ENCODE measurements around the gene CENPF.

Gene CENPF

GRCh38 chr1:214621236-214621635, 18.2 kb downstream of the CENPF start:
- Histone ChIP-seq H3K27ac (ENCODE audit: low read length) (no peak overlapping the region), H3K4me3 (ENCODE audit: low read length) (no peak overlapping the region), H3K9me3 (ENCODE audit: control insufficient read depth, insufficient read depth, low read length) (no peaks in the 10 kb centered on the region), H3K27me3 (ENCODE audit: control insufficient read depth, insufficient read depth, low read length) (no peaks in the 10 kb centered on the region), H3K36me3 (ENCODE audit: control insufficient read depth, insufficient read depth, low read length) (peaks cover 8% of the 10 kb centered on the region), H3K4me1 (ENCODE audit: control insufficient read depth, insufficient read depth, low read length) (no peaks in the 10 kb centered on the region)
- no CpG with 5 or more reads among the region's 2 CpGs for WGBS (ENCODE audit: insufficient coverage, insufficient read length)
- DNase-seq (ENCODE audit: low read depth, low spot score) = no peak

DNA sequence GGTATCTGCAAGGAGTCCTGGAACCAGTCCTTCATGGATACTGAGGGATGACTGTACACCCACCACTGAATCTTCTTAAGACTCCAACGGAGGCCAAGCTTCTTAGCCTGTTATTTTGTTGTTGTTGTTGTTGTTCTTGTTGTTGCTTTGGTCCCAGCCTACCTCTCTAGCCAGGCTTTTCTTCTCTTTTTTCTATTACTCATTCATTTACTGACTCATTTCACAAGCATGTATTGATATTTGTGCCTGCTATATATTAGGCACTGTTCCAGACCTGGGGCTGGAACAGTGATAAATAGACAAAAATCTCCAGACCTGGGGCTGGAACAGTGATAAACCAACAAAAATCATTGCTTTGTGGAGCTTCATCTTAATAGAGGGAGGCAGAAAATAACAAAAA, 20.4 kb downstream of the CENPF start:
- Histone ChIP-seq H3K9me3 (ENCODE audit: control insufficient read depth, insufficient read depth, low read length) (no peaks in the 10 kb centered on the region), H3K4me1 (ENCODE audit: control insufficient read depth, insufficient read depth, low read length) (no peaks in the 10 kb centered on the region), H3K27ac (ENCODE audit: low read length) (no peak overlapping the region), H3K36me3 (ENCODE audit: control insufficient read depth, insufficient read depth, low read length) (peaks cover 8% of the 10 kb centered on the region), H3K27me3 (ENCODE audit: control insufficient read depth, insufficient read depth, low read length) (no peaks in the 10 kb centered on the region), H3K4me3 (ENCODE audit: low read length) (no peak overlapping the region)
- DNase-seq (ENCODE audit: low read depth, low spot score) = no peak
- no CpG with 5 or more reads among the region's 1 CpG for WGBS (ENCODE audit: insufficient coverage, insufficient read length)

DNA sequence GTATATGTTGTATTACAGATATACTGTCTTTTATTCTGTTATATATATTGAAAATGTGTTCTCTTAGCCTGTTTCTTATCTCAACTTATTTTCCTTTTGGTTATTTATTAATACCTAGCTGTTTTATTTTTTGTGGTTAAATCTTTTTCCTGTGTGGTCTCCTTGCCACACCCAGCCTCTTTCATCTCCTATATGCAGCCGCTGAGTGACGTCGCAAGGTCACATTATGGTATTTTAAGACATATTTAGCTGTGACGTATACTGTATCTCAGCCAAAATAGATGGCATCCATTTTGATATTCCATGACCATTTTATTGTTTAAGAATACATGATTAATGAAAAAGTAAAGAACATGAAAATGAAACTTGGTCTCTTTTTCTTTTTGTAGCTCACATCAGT, 29.1 kb downstream of the CENPF start:
- Histone ChIP-seq H3K9me3 (ENCODE audit: control insufficient read depth, insufficient read depth, low read length) (no peaks in the 10 kb centered on the region), H3K4me3 (ENCODE audit: low read length) (no peak overlapping the region), H3K27me3 (ENCODE audit: control insufficient read depth, insufficient read depth, low read length) (no peaks in the 10 kb centered on the region), H3K36me3 (ENCODE audit: control insufficient read depth, insufficient read depth, low read length) (peaks cover 21% of the 10 kb centered on the region; the same call in 1 of the 2 replicates), H3K27ac (ENCODE audit: low read length) (no peak overlapping the region), H3K4me1 (ENCODE audit: control insufficient read depth, insufficient read depth, low read length) (no peaks in the 10 kb centered on the region)
- no CpG with 5 or more reads among the region's 4 CpGs for WGBS (ENCODE audit: insufficient coverage, insufficient read length)
- DNase-seq (ENCODE audit: low read depth, low spot score) = no peak

DNA sequence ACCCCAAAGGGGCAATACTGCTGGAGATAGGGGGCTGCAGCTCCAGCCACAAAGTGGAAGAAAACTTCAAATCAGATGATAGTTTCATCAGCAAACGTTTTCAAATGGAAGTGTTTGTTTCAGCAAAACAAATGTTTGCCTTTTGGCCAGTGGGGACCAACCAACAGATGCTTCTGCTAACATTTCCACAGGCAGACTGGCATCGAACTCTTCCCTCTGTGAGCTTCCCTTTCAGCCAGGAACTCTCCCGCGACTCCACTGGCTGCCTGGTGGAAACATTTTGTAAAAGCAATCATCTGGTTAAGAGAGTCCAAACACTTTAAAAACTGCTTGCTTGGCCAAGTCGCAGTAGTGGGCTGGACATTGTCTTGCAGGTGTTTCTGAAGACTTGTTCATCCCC, 30.7 kb downstream of the CENPF start:
- WGBS (ENCODE audit: insufficient coverage, insufficient read length) = no CpG with 5 or more reads among the region's 5 CpGs
- no peak for DNase-seq (ENCODE audit: low read depth, low spot score)
- no peak overlapping the region for H3K4me3 ChIP-seq (ENCODE audit: low read length)
- H3K27ac ChIP-seq (ENCODE audit: low read length) = no peak overlapping the region
- no peaks in the 10 kb centered on the region for H3K27me3 ChIP-seq (ENCODE audit: control insufficient read depth, insufficient read depth, low read length)
- no peaks in the 10 kb centered on the region for H3K9me3 ChIP-seq (ENCODE audit: control insufficient read depth, insufficient read depth, low read length)
- peaks cover 21% of the 10 kb centered on the region; the same call in 1 of the 2 replicates for H3K36me3 ChIP-seq (ENCODE audit: control insufficient read depth, insufficient read depth, low read length)
- no peaks in the 10 kb centered on the region for H3K4me1 ChIP-seq (ENCODE audit: control insufficient read depth, insufficient read depth, low read length)

DNA sequence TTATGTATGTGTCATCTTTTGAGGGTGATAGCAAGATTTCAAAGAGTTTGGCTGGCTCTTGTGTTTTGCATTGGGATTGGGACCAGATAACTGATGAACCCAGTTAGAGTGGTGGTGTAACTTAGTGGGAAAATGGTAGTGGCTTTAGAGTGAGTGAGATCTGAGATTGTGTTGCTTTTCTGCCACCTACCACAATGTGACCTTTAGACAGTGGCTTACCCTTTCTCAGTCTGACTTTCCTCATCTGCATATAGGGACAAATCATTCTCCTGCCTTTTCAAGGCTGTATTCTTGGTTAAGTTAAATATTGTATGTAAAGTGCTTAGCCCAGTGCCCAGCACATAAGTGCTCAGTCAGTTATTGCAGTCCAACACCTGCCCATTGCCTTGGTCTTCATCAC, 31.3 kb downstream of the CENPF start:
- Histone ChIP-seq H3K36me3 (ENCODE audit: control insufficient read depth, insufficient read depth, low read length) (peaks cover 19% of the 10 kb centered on the region; the same call in 1 of the 2 replicates), H3K4me1 (ENCODE audit: control insufficient read depth, insufficient read depth, low read length) (no peaks in the 10 kb centered on the region), H3K27me3 (ENCODE audit: control insufficient read depth, insufficient read depth, low read length) (no peaks in the 10 kb centered on the region), H3K9me3 (ENCODE audit: control insufficient read depth, insufficient read depth, low read length) (no peaks in the 10 kb centered on the region), H3K27ac (ENCODE audit: low read length) (no peak overlapping the region), H3K4me3 (ENCODE audit: low read length) (no peak overlapping the region)
- no peak for DNase-seq (ENCODE audit: low read depth, low spot score)

GRCh38 chr1:214635086-214635485, 32.1 kb downstream of the CENPF start:
- WGBS (ENCODE audit: insufficient coverage, insufficient read length) = no CpG with 5 or more reads among the region's 3 CpGs
- DNase-seq (ENCODE audit: low read depth, low spot score) = no peak
- Histone ChIP-seq H3K9me3 (ENCODE audit: control insufficient read depth, insufficient read depth, low read length) (no peaks in the 10 kb centered on the region), H3K27me3 (ENCODE audit: control insufficient read depth, insufficient read depth, low read length) (no peaks in the 10 kb centered on the region), H3K4me3 (ENCODE audit: low read length) (no peak overlapping the region), H3K36me3 (ENCODE audit: control insufficient read depth, insufficient read depth, low read length) (peaks cover 19% of the 10 kb centered on the region; the same call in 1 of the 2 replicates), H3K4me1 (ENCODE audit: control insufficient read depth, insufficient read depth, low read length) (no peaks in the 10 kb centered on the region), H3K27ac (ENCODE audit: low read length) (no peak overlapping the region)

DNA sequence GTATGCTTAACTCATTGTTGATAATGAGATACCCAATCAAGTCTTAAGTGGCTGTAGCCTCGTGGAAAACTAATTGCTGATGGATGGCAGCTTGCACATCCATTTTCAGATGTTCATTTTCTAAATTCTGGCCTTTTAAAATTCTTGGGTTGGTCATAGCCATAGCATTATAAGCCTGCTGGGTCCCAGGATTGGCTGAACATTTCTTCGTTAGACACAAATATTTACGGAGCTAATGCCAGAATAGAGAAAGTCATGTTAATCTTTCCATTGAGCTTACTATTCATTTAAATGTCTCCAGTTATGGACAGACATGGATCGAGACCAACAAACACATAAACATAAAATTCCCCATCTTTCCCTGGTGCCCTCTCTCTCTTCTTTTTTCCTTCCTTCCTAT, 32.5 kb downstream of the CENPF start:
- no CpG with 5 or more reads among the region's 4 CpGs for WGBS (ENCODE audit: insufficient coverage, insufficient read length)
- no peak overlapping the region for H3K4me3 ChIP-seq (ENCODE audit: low read length)

GRCh38 chr1:214636436-214636835, 33.4 kb downstream of the CENPF start:
- WGBS (ENCODE audit: insufficient coverage, insufficient read length) = no CpG with 5 or more reads among the region's 5 CpGs
- Histone ChIP-seq H3K4me1 (ENCODE audit: control insufficient read depth, insufficient read depth, low read length) (no peaks in the 10 kb centered on the region), H3K36me3 (ENCODE audit: control insufficient read depth, insufficient read depth, low read length) (peaks cover 15% of the 10 kb centered on the region; the same call in 1 of the 2 replicates), H3K9me3 (ENCODE audit: control insufficient read depth, insufficient read depth, low read length) (no peaks in the 10 kb centered on the region), H3K27ac (ENCODE audit: low read length) (no peak overlapping the region), H3K4me3 (ENCODE audit: low read length) (no peak overlapping the region), H3K27me3 (ENCODE audit: control insufficient read depth, insufficient read depth, low read length) (no peaks in the 10 kb centered on the region)
- DNase-seq (ENCODE audit: low read depth, low spot score) = no peak

More for the DNA sequence above, 32.5 kb downstream of the CENPF start:
- Histone ChIP-seq H3K36me3 (ENCODE audit: control insufficient read depth, insufficient read depth, low read length) (peaks cover 19% of the 10 kb centered on the region; the same call in 1 of the 2 replicates), H3K4me1 (ENCODE audit: control insufficient read depth, insufficient read depth, low read length) (no peaks in the 10 kb centered on the region), H3K9me3 (ENCODE audit: control insufficient read depth, insufficient read depth, low read length) (no peaks in the 10 kb centered on the region), H3K27ac (ENCODE audit: low read length) (no peak overlapping the region), H3K27me3 (ENCODE audit: control insufficient read depth, insufficient read depth, low read length) (no peaks in the 10 kb centered on the region)
- DNase-seq (ENCODE audit: low read depth, low spot score) = no peak

GRCh38 chr1:214637125-214637524, 34.1 kb downstream of the CENPF start:
- no peaks in the 10 kb centered on the region for H3K4me1 ChIP-seq (ENCODE audit: control insufficient read depth, insufficient read depth, low read length)
- no peak overlapping the region for H3K27ac ChIP-seq (ENCODE audit: low read length)
- H3K4me3 ChIP-seq (ENCODE audit: low read length) = no peak overlapping the region
- H3K36me3 ChIP-seq (ENCODE audit: control insufficient read depth, insufficient read depth, low read length) = peaks cover 16% of the 10 kb centered on the region; the same call in 1 of the 2 replicates
- DNase-seq (ENCODE audit: low read depth, low spot score) = no peak
- H3K9me3 ChIP-seq (ENCODE audit: control insufficient read depth, insufficient read depth, low read length) = no peaks in the 10 kb centered on the region
- no peaks in the 10 kb centered on the region for H3K27me3 ChIP-seq (ENCODE audit: control insufficient read depth, insufficient read depth, low read length)

- peak; percentile 20 for DNase-seq (ENCODE audit: low read depth, low spot score)
- Histone ChIP-seq H3K9me3 (ENCODE audit: control insufficient read depth, insufficient read depth, low read length) (no peaks in the 10 kb centered on the region), H3K27ac (ENCODE audit: low read length) (no peak overlapping the region), H3K36me3 (ENCODE audit: control insufficient read depth, insufficient read depth, low read length) (peaks cover 24% of the 10 kb centered on the region; the same call in 1 of the 2 replicates), H3K4me3 (ENCODE audit: low read length) (no peak overlapping the region), H3K27me3 (ENCODE audit: control insufficient read depth, insufficient read depth, low read length) (no peaks in the 10 kb centered on the region), H3K4me1 (ENCODE audit: control insufficient read depth, insufficient read depth, low read length) (no peaks in the 10 kb centered on the region)
- no CpG with 5 or more reads among the region's 6 CpGs for WGBS (ENCODE audit: insufficient coverage, insufficient read length)
Observed at GRCh38 chr1:214637722-214638458, 34.9 kb downstream of the CENPF start.

- no peak overlapping the region for H3K4me3 ChIP-seq (ENCODE audit: low read length)
- no peak overlapping the region for H3K27ac ChIP-seq (ENCODE audit: low read length)
- no peaks in the 10 kb centered on the region for H3K9me3 ChIP-seq (ENCODE audit: control insufficient read depth, insufficient read depth, low read length)
- DNase-seq (ENCODE audit: low read depth, low spot score) = no peak
- H3K27me3 ChIP-seq (ENCODE audit: control insufficient read depth, insufficient read depth, low read length) = no peaks in the 10 kb centered on the region
- H3K4me1 ChIP-seq (ENCODE audit: control insufficient read depth, insufficient read depth, low read length) = no peaks in the 10 kb centered on the region
- peaks cover 27% of the 10 kb centered on the region; the same call in 1 of the 2 replicates for H3K36me3 ChIP-seq (ENCODE audit: control insufficient read depth, insufficient read depth, low read length)
- WGBS (ENCODE audit: insufficient coverage, insufficient read length) = no CpG with 5 or more reads among the region's 6 CpGs
Observed at GRCh38 chr1:214638459-214638807, 35.4 kb downstream of the CENPF start.
